ENCODE results near the gene ZNF132. TPM values are rescaled to one million over a fixed set of nuclear protein-coding genes. Genes with fewer than 3 reads are reported as not detected.

The ZNF132 gene
- total and polyA plus RNA-seq, 9 of the 15 experiments (the other 6 are each of a cell fraction or from before 2014, with no cell fraction given), result 0.03 to 0.42 (median 0.10) TPM; not detected in 5

DNA sequence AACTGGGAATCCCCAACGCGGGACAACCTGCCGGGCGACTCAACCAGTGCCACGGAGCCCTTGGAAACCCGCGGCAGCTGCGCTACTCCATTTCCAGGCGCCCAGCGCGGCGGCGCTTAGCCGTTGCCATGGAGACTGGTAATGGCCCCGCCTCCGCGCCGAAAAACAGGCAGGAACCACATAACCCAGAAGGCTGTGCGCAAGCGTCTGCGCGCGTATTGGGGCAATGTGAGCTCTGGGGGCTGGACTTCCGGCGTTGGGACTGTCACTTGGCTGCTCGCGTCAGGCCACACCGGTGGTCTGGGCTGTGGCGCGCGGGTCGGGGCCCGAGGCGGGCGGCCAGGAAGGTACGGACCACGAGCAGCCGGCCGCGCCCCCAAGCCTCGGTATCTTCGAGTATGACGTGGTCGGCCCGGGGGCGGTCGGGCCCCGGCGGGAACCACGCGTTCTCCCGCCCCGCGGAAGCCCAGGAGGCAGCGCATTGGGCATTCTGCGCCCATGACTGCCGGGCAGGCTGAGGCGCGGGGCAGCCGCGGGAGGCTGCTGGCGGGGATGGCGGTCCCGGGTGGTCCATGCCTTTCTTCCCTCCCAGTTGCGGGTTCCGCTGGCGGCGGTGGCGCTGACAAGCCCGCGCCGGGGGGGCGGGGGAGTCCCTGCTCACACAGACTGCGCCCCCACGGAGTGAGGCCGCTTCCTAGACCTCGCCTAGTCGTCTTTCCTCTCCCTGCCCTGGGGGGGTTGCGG lies 11.6 kb upstream of the ZNF132 start, which contains the start of gene ZNF324B (continued):
- TF ChIP-seq, protein P1, sequence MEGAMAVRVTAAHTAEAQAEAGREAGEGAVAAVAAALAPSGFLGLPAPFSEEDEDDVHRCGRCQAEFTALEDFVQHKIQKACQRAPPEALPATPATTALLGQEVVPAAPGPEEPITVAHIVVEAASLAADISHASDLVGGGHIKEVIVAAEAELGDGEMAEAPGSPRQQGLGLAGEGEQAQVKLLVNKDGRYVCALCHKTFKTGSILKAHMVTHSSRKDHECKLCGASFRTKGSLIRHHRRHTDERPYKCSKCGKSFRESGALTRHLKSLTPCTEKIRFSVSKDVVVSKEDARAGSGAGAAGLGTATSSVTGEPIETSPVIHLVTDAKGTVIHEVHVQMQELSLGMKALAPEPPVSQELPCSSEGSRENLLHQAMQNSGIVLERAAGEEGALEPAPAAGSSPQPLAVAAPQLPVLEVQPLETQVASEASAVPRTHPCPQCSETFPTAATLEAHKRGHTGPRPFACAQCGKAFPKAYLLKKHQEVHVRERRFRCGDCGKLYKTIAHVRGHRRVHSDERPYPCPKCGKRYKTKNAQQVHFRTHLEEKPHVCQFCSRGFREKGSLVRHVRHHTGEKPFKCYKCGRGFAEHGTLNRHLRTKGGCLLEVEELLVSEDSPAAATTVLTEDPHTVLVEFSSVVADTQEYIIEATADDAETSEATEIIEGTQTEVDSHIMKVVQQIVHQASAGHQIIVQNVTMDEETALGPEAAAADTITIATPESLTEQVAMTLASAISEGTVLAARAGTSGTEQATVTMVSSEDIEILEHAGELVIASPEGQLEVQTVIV (CRISPR knock-in tag; IDR thresholded peaks at IDR 0.05; ENCODE audit: borderline replicate concordance), result 0 out of 2 replicates have a peak, but pooled peaks have one; percentile 60
- no peak for TF ChIP-seq KAT7 (CRISPR knock-in tag; IDR thresholded peaks at IDR 0.05; ENCODE audit: borderline replicate concordance)
- TF ChIP-seq, protein P2, sequence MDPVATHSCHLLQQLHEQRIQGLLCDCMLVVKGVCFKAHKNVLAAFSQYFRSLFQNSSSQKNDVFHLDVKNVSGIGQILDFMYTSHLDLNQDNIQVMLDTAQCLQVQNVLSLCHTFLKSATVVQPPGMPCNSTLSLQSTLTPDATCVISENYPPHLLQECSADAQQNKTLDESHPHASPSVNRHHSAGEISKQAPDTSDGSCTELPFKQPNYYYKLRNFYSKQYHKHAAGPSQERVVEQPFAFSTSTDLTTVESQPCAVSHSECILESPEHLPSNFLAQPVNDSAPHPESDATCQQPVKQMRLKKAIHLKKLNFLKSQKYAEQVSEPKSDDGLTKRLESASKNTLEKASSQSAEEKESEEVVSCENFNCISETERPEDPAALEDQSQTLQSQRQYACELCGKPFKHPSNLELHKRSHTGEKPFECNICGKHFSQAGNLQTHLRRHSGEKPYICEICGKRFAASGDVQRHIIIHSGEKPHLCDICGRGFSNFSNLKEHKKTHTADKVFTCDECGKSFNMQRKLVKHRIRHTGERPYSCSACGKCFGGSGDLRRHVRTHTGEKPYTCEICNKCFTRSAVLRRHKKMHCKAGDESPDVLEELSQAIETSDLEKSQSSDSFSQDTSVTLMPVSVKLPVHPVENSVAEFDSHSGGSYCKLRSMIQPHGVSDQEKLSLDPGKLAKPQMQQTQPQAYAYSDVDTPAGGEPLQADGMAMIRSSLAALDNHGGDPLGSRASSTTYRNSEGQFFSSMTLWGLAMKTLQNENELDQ (CRISPR knock-in tag; IDR thresholded peaks at IDR 0.05; ENCODE audit: borderline replicate concordance), result no peak
- no peak for TF ChIP-seq PTRF (tag; IDR thresholded peaks at IDR 0.05)
- TF ChIP-seq CREM (IDR thresholded peaks at IDR 0.05; ENCODE audit: low read depth), result peak; percentile 86
- TF ChIP-seq CHD7 (IDR thresholded peaks at IDR 0.05; ENCODE audit: low read depth, low read length), result no peak

Data from K562 (cell line).